ENCODE measurements around the gene PRDM12. TPM values are rescaled to one million over a fixed set of nuclear protein-coding genes. Genes with fewer than 3 reads are reported as not detected.

Gene PRDM12
- total and polyA plus RNA-seq, 2 of the 8 experiments (the other 6 are each of a cell fraction or from before 2014, with no cell fraction given), result 0.14 to 0.22 TPM

GRCh38 chr9:130642926-130643325 lies 21.5 kb upstream of the PRDM12 start (continued):
- TF ChIP-seq SIN3A (conservative IDR thresholded peaks at IDR 0.05 in 1 of 2, IDR thresholded peaks at IDR 0.05 in 1 of 2; ENCODE audit: low read depth in 1 of 2, low read length in 2 of 2) (no peak), BCL11A (IDR thresholded peaks at IDR 0.05; ENCODE audit: low read depth in 2 of 2, low read length in 2 of 2) (no peak)
